MM.1S (cell line): ENCODE measurements around the gene DGKG.

Experiments used
- EZH2 ChIP-seq: fragments of 300-600 bp; sonication (generic); optimal IDR thresholded peaks from 2 replicates; pipeline ENCODE3; 2017; ENCODE audit warnings: low read depth, mild to moderate bottlenecking, antibody characterized with exemption, low read length, mixed read lengths
- TF ChIP-seq, protein P1 (sequence below): fragments of 300-600 bp; sonication (generic); IDR thresholded peaks from 2 replicates; pipeline ENCODE4 v1.5.1; 2016; ENCODE audit warnings: antibody characterized with exemption, low read length, mixed read lengths

DNA sequence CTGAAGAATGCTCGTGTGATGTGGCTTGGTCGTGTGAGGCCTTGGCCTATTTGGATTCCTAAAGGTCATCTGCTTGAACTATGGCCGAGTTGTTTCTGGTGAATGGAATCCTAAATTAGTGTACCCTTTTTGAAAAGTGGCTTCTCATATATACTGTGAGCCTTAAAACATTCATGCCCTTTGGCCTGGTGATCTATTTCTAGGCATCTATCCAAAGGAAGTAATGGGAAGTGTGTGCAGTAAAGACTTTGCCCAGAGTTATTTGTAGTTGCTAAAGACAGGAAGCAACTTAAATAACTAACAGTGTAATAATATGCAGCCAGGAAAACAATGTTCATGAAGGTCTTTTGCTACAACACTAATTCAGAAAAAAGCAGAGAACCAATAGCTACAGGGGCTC is 3.0 kb downstream of the DGKG start:
- TF ChIP-seq, protein P1, sequence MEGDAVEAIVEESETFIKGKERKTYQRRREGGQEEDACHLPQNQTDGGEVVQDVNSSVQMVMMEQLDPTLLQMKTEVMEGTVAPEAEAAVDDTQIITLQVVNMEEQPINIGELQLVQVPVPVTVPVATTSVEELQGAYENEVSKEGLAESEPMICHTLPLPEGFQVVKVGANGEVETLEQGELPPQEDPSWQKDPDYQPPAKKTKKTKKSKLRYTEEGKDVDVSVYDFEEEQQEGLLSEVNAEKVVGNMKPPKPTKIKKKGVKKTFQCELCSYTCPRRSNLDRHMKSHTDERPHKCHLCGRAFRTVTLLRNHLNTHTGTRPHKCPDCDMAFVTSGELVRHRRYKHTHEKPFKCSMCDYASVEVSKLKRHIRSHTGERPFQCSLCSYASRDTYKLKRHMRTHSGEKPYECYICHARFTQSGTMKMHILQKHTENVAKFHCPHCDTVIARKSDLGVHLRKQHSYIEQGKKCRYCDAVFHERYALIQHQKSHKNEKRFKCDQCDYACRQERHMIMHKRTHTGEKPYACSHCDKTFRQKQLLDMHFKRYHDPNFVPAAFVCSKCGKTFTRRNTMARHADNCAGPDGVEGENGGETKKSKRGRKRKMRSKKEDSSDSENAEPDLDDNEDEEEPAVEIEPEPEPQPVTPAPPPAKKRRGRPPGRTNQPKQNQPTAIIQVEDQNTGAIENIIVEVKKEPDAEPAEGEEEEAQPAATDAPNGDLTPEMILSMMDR, result no peak
- TF ChIP-seq EZH2, result no peak
